Activated gamma-delta T cell (primary cell): ENCODE measurements around the gene PAX8.

ENCODE experiments used
- DNase-seq: peaks from one replicate; lab custom pipeline; 2025; lab: John Stamatoyannopoulos, UW

The PAX8 gene

GRCh38 chr2:113167115-113167932, 111.4 kb downstream of the PAX8 start:
- DNase-seq = no peak

GRCh38 chr2:113166187-113166645, 112.5 kb downstream of the PAX8 start:
- DNase-seq = no peak
